Peyer's patch (tissue), 4 donors: ENCODE results near the gene SAP130.

Source experiments
- POLR2A ChIP-seq, 2 donors: fragments of 450-650 bp; IDR thresholded peaks; one replicate each; pipeline ENCODE4 v1.5.1; 2017; ENCODE audit warnings: antibody characterized with exemption in 2 of 2, mild to moderate bottlenecking in 2 of 2, moderate library complexity in 2 of 2
- TF ChIP-seq, protein P1 (sequence below), 6 experiments: fragments of 450-650 bp in 4 of 6; fragments of 200-600 bp in 2 of 6; sonication (generic) in 1 of 6; IDR thresholded peaks; one replicate each; pipeline ENCODE4 v1.5.1; 2017 to 2019; ENCODE audit warnings: antibody characterized with exemption in 6 of 6, mild to moderate bottlenecking in 3 of 6, moderate library complexity in 1 of 6

DNA sequence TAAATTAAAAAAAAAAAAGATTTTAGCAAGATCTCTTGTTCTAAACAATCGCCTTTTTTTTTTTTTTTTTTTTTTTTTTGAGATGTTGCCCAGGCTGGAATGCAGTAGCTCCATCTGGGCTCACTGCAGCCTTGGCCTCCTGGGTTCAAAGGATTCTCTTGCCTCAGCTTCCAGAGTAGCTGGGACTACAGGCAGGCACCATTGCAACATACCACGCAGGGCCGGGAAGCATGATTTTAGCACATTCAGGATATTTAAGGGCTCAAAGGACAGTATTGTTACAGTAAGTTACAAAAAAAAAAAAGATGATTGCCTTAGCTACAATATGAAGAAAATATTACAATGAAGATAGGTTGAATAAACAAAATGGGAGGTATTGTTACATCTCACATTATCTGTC lies 29.5 kb upstream of the SAP130 start:
- no peak for TF ChIP-seq POLR2A (IDR thresholded peaks at IDR 0.05)
- TF ChIP-seq, protein P1, sequence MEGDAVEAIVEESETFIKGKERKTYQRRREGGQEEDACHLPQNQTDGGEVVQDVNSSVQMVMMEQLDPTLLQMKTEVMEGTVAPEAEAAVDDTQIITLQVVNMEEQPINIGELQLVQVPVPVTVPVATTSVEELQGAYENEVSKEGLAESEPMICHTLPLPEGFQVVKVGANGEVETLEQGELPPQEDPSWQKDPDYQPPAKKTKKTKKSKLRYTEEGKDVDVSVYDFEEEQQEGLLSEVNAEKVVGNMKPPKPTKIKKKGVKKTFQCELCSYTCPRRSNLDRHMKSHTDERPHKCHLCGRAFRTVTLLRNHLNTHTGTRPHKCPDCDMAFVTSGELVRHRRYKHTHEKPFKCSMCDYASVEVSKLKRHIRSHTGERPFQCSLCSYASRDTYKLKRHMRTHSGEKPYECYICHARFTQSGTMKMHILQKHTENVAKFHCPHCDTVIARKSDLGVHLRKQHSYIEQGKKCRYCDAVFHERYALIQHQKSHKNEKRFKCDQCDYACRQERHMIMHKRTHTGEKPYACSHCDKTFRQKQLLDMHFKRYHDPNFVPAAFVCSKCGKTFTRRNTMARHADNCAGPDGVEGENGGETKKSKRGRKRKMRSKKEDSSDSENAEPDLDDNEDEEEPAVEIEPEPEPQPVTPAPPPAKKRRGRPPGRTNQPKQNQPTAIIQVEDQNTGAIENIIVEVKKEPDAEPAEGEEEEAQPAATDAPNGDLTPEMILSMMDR (IDR thresholded peaks at IDR 0.05) = no peak
